Choroid plexus epithelial cell (primary cell): ENCODE results near the gene SCN9A.
"Not testable (repeated sequence)": the region's sequence is repeated elsewhere in the genome, so short reads cannot be mapped to it uniquely, and the experiment has no call there.

Source experiments
- DNase-seq: peaks from one replicate; pipeline ENCODE4 v3.0.0-alpha.2; 2010; ENCODE audit warnings: low read depth
- H3K4me3 ChIP-seq: 2 replicates; pipeline ENCODE4 v1.5.1; 2011; ENCODE audit warnings: low read depth, mild to moderate bottlenecking, control low read depth, low read length, moderate library complexity
- TF ChIP-seq, protein P1 (sequence below): conservative IDR thresholded peaks from 2 replicates; pipeline ENCODE4 v1.5.1; 2011; ENCODE audit warnings: low read depth, mild to moderate bottlenecking, control low read depth, inconsistent platforms, low read length, moderate library complexity

SCN9A gene

GRCh38 chr2:166329465-166329864 lies 46.3 kb downstream of the SCN9A start:
- TF ChIP-seq, protein P1, sequence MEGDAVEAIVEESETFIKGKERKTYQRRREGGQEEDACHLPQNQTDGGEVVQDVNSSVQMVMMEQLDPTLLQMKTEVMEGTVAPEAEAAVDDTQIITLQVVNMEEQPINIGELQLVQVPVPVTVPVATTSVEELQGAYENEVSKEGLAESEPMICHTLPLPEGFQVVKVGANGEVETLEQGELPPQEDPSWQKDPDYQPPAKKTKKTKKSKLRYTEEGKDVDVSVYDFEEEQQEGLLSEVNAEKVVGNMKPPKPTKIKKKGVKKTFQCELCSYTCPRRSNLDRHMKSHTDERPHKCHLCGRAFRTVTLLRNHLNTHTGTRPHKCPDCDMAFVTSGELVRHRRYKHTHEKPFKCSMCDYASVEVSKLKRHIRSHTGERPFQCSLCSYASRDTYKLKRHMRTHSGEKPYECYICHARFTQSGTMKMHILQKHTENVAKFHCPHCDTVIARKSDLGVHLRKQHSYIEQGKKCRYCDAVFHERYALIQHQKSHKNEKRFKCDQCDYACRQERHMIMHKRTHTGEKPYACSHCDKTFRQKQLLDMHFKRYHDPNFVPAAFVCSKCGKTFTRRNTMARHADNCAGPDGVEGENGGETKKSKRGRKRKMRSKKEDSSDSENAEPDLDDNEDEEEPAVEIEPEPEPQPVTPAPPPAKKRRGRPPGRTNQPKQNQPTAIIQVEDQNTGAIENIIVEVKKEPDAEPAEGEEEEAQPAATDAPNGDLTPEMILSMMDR = no peak
- no peak overlapping the region for H3K4me3 ChIP-seq
- no peak for DNase-seq

- TF ChIP-seq, protein P1 = no peak
- no peak for DNase-seq
Observed at GRCh38 chr2:166328147-166328546, 47.6 kb downstream of the SCN9A start.

GRCh38 chr2:166321076-166321475 lies 54.7 kb downstream of the SCN9A start:
- TF ChIP-seq, protein P1 = no peak
- no peak overlapping the region for H3K4me3 ChIP-seq
- no peak for DNase-seq

More at GRCh38 chr2:166328147-166328546, 47.6 kb downstream of the SCN9A start:
- no peak overlapping the region for H3K4me3 ChIP-seq

- peak; percentile 83 for DNase-seq
- no peak overlapping the region for H3K4me3 ChIP-seq
- TF ChIP-seq, protein P1 = no peak
Observed at GRCh38 chr2:166314022-166314759, 61.6 kb downstream of the SCN9A start.

DNA sequence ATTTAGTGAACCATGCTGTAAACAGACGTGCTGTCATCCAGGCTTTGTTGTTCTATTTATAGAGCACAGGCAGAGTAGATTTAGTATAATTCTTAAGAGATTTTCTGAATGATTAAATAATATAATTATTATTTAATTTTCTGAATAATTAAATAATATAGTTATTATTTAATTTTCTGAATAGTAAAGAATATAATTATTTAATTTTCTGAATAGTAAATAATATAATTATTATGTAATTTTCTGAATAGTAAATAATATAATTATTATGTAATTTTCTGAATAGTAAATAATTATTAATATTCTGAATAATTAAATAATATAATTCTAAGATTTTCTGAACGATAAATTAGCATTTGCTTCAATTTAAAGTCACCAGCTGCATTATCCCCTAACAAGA lies 62.9 kb downstream of the SCN9A start:
- DNase-seq = not testable (repeated sequence)

GRCh38 chr2:166307326-166307725 lies 68.4 kb downstream of the SCN9A start:
- no peak for DNase-seq
- TF ChIP-seq, protein P1 = no peak
- H3K4me3 ChIP-seq = no peak overlapping the region

More for the DNA sequence above, 62.9 kb downstream of the SCN9A start:
- H3K4me3 ChIP-seq = not testable (repeated sequence)

DNA sequence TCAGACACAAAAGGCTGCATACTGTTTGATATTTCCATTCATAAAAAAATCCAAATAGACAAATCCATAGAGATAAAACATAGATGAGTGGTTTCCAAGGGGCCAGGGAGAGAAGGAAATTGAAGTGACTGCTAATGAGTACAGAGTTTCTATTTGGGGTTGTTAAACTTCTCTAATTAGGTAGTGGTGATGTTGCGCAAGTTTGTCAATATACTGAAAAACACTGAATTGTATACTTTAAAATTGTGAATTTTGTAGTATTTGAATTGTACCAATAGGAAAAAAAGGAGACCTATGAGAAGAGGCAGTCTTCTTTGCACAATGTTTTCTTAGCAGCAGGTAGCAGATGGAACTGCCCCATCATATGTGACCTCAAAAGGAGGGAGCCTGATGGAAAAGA lies 71.1 kb downstream of the SCN9A start:
- H3K4me3 ChIP-seq = no peak overlapping the region
- DNase-seq = no peak
- TF ChIP-seq, protein P1 = no peak
